ENCODE results near the gene CASP1.

Gene CASP1

DNA sequence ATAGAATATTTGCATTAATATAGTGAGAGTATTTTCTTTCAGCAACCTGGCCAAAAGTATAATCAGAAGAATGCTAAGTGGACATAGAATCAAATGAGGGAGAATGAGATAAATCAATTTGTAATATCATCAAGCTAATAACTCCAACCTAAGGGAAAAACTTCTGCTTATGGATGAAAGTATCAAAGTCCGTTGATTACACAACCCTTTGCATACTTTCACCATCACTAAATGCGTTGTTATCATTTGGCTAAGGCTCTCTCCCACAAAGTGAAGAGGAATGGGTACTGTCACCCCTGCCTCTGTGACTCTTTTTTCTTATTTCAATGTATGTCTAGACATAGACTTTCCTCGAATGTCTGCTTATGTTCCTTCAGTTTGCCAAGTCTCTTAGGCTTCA is 50.1 kb downstream of the CASP1 start:
- DNase-seq (ENCODE audit: low read depth): no peak

DNA sequence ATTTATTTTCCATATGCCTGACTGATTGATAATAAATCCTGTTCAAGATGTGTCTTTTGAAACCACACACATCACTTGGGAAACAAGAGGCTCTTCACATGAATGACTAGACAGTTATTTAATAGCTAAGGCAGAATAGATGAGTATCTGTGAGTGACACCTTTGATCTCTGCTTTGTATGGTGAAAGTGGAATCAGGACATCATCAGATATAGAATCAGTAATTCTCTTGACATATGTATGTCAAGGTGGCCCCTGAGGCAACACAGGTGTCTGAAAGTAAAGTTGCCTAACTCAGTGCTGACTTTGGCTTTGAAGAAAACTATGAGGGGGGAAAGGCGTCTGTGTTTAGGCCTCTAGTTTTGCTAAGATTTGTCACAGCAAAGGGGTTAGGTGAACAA is 55.1 kb downstream of the CASP1 start:
- no peak for DNase-seq (ENCODE audit: low read depth)
